K562 (cell line): Measurements from ENCODE around the gene ZC3H18. TPM values are rescaled to one million over a fixed set of nuclear protein-coding genes. Genes with fewer than 3 reads are reported as not detected.

Source experiments
- ATAC-seq: fragments of 200-7000 bp; cut with Tn5 transposase; 3 replicates; pipeline ENCODE4 v1.9.1; 2020; ENCODE audit warnings: moderate library complexity
- BruUV-seq: library from RNA; stranded (reverse); fragments of 400-500 nt; replicated peaks from 2 replicates; lab custom pipeline; 2021; lab: Mats Ljungman, UMichigan
- CTCF ChIA-PET: fragments of 300-600 bp; formaldehyde crosslinking; extraction: SDS; loops from one replicate; lab custom pipeline; 2021; ENCODE audit warnings: low intra/inter-chr PET ratio; lab: Yijun Ruan, JAX
- POLR2A ChIA-PET: fragments of 300-600, 350-650 bp; sonication (Branson Sonifier 250); formaldehyde crosslinking; extraction: SDS; loops from one replicate; lab custom pipeline; 2021; ENCODE audit warnings: antibody characterized with exemption, inconsistent platforms; lab: Yijun Ruan, JAX
- DNase-seq, 4 experiments: peaks; one replicate each; pipeline versions ENCODE4 v3.0.0 to v3.0.0-alpha.2; 2011 to 2018; ENCODE audit warnings: low spot score in 3 of 4, mixed read lengths in 3 of 4; ENCODE audit errors: extremely low read depth in 1 of 4
- FAIRE-seq: peaks from 2 replicates; lab custom pipeline; 2011; peaks lifted over from hg19 to GRCh38; lab: Jason Lieb, UNC
- H2AFZ ChIP-seq: 2 replicates; pipeline ENCODE4 v1.6.0; 2011; ENCODE audit warnings: low read depth, low read length, control low read depth, inconsistent platforms
- H3K27ac ChIP-seq: fragments of 200-600 bp; 3 replicates; pipeline ENCODE4 v1.8.0; 2011; ENCODE audit warnings: low read depth, mild to moderate bottlenecking, control low read depth, inconsistent platforms, low read length, moderate library complexity, mixed read lengths; ENCODE audit errors: extremely low read depth
- H3K27me3 ChIP-seq, 2 experiments: fragments of 300-600 bp in 1 of 2; 2 replicates in 1 of 2; 3 replicates in 1 of 2; pipeline versions ENCODE4 v1.6.0 to v1.8.0; 2011; ENCODE audit warnings: inconsistent platforms in 2 of 2, low read length in 2 of 2, mild to moderate bottlenecking in 1 of 2, mixed read lengths in 1 of 2, moderate library complexity in 1 of 2; ENCODE audit not compliant: control insufficient read depth in 2 of 2, insufficient read depth in 2 of 2
- H3K36me3 ChIP-seq: fragments of 300-600 bp; 3 replicates; pipeline ENCODE4 v1.8.0; 2011; ENCODE audit warnings: mild to moderate bottlenecking, low read length, inconsistent platforms; ENCODE audit not compliant: control insufficient read depth, insufficient read depth
- H3K4me1 ChIP-seq, 2 experiments: fragments of 200-600 bp in 1 of 2; replicated peaks in 1 of 2; 2 replicates in 1 of 2; 3 replicates in 1 of 2; pipeline versions ENCODE4 v1.5.1 to v1.8.0; 2011; ENCODE audit warnings: inconsistent platforms in 2 of 2, low read length in 2 of 2, mild to moderate bottlenecking in 1 of 2, mixed read lengths in 1 of 2, moderate library complexity in 1 of 2; ENCODE audit not compliant: control insufficient read depth in 2 of 2, insufficient read depth in 2 of 2
- H3K4me2 ChIP-seq: 2 replicates; pipeline ENCODE4 v1.6.1; 2011; ENCODE audit warnings: low read length, control low read depth, inconsistent platforms, mixed read lengths; ENCODE audit not compliant: insufficient read depth
- H3K4me3 ChIP-seq: fragments of 200-600 bp; sonication (generic), shearing (Covaris generic); 2 replicates; pipeline ENCODE4 v1.5.1; 2016; ENCODE audit warnings: control low read depth, inconsistent platforms
- H3K79me2 ChIP-seq: fragments of 200-600 bp; 3 replicates; pipeline ENCODE4 v1.8.0; 2011; ENCODE audit warnings: low read length, inconsistent platforms; ENCODE audit not compliant: control insufficient read depth, insufficient read depth
- H3K9ac ChIP-seq, 2 experiments: 2 replicates each; pipeline versions ENCODE4 v1.6.0 to v1.6.1; 2011; ENCODE audit warnings: low read depth in 2 of 2, low read length in 2 of 2, control low read depth in 1 of 2, inconsistent platforms in 1 of 2, mild to moderate bottlenecking in 1 of 2, mixed read lengths in 1 of 2; ENCODE audit not compliant: insufficient read depth in 1 of 2
- H3K9me1 ChIP-seq: one replicate; pipeline ENCODE4 v1.6.0; 2011; ENCODE audit warnings: inconsistent platforms, mild to moderate bottlenecking, low read length, moderate library complexity; ENCODE audit not compliant: control insufficient read depth, insufficient read depth
- H3K9me3 ChIP-seq: replicated peaks from 2 replicates; pipeline ENCODE4 v1.5.1; 2011; ENCODE audit warnings: low read depth, low read length, inconsistent platforms; ENCODE audit not compliant: control insufficient read depth, insufficient read depth
- H4K20me1 ChIP-seq: replicated peaks from 2 replicates; pipeline ENCODE4 v1.6.1; 2011; ENCODE audit warnings: low read length, inconsistent platforms, mixed read lengths; ENCODE audit not compliant: control insufficient read depth, insufficient read depth
- COPS2 ChIP-seq: fragments of 450-650 bp; conservative IDR thresholded peaks from 2 replicates; pipeline ENCODE4 v1.6.1; 2016; ENCODE audit warnings: mild to moderate bottlenecking, moderate library complexity
- E2F3 ChIP-seq: fragments of 250-450 bp; sonication (Bioruptor Pico); IDR thresholded peaks from 2 replicates; pipeline ENCODE4 v1.4.0; 2020; ENCODE audit warnings: mild to moderate bottlenecking
- FOS ChIP-seq: IDR thresholded peaks from 3 replicates; pipeline ENCODE4 v1.6.1; 2011; ENCODE audit not compliant: insufficient read length; ENCODE audit errors: extremely low read depth
- LEF1 ChIP-seq: fragments of 450-650 bp; IDR thresholded peaks from 2 replicates; pipeline ENCODE4 v1.6.1; 2016; ENCODE audit warnings: mild to moderate bottlenecking
- RBM22 ChIP-seq: fragments of 200-400 bp; formaldehyde crosslinking; IDR thresholded peaks from 2 replicates; pipeline ENCODE4 v1.6.1; 2018; ENCODE audit warnings: low read length, low read depth; ENCODE audit not compliant: poor library complexity, severe bottlenecking
- SMARCA4 ChIP-seq: fragments of 450-650 bp; IDR thresholded peaks from 2 replicates; pipeline ENCODE4 v1.6.1; 2016
- ZBTB49 ChIP-seq: sonication (generic); formaldehyde crosslinking; IDR thresholded peaks from 2 replicates; pipeline ENCODE4 v1.8.0; 2022; ENCODE audit warnings: missing genetic modification reagents, mild to moderate bottlenecking, borderline replicate concordance
- ZNF75A ChIP-seq: fragments of 450-650 bp; formaldehyde crosslinking; IDR thresholded peaks from 2 replicates; pipeline ENCODE4 v1.4.0; 2020; ENCODE audit warnings: mild to moderate bottlenecking
- WGBS: fragments of 100-300 bp; shearing (Covaris generic); methylation state at CpG from one replicate; pipeline ENCODE4 v1.1.6; 2016; ENCODE audit warnings: low coverage, mixed read lengths; ENCODE audit not compliant: insufficient coverage; ENCODE audit errors: missing lambda C conversion rate; 5-methylcytosine and 5-hydroxymethylcytosine counted together
- in situ Hi-C: fragments of 300-500 bp; cut with MboI; formaldehyde crosslinking; loops from 4 replicates; pipeline ENCODE4 v1.15.0; 2018; ENCODE audit warnings: inconsistent platforms, mixed read lengths
- intact Hi-C: fragments of 100-400 bp; cut with micrococcal nuclease; formaldehyde crosslinking; loops from 2 replicates; pipeline ENCODE4 v1.14.2; 2022
- polyA plus RNA-seq, 8 experiments: library from polyadenylated mRNA; depleted of rRNA in 4 of 8; stranded (reverse) in 5 of 8; unstranded in 3 of 8; fragments of >200 nt; fragmentation: Nextera tagmentation in 2 of 8; fragmentation: Illumina TruSeq in 1 of 8; extraction: Ambion mirVana in 2 of 8; extraction: Trizol in 1 of 8; gene quantifications; 2 replicates each; pipeline versions ENCODE4 v1.2.1 to v1.2.3, GENCODE V29; 2011 to 2014; ENCODE audit warnings: inconsistent platforms in 1 of 8, missing spikeins in 1 of 8
- total RNA-seq, 7 experiments: library from RNA; depleted of rRNA in 6 of 7; stranded (reverse); fragments of >200 nt in 6 of 7; fragmentation: Illumina TruSeq in 2 of 7; extraction: Trizol in 2 of 7; gene quantifications; 2 replicates each; pipeline versions ENCODE4 v1.2.1 to v1.2.3, GENCODE V29; 2011 to 2021; ENCODE audit warnings: low replicate concordance in 1 of 7

Gene ZC3H18
- total and polyA plus RNA-seq, 9 of the 15 experiments (the other 6 are each of a cell fraction or from before 2014, with no cell fraction given), result 1.7 to 88.7 (median 26.9) TPM

GRCh38 chr16:88622866-88623265 lies 52.7 kb downstream of the ZC3H18 start:
- TF ChIP-seq ZBTB49 (CRISPR knock-in tag), result no peak
- TF ChIP-seq FOS, result no peak
- no peak for TF ChIP-seq SMARCA4
- TF ChIP-seq E2F3 (CRISPR knock-in tag), result no peak
- no peak for TF ChIP-seq ZNF75A
- TF ChIP-seq RBM22, result peak; percentile 22
- no peak for TF ChIP-seq LEF1
- no peak for TF ChIP-seq COPS2
- no peak overlapping the region for H3K4me3 ChIP-seq
- H2AFZ ChIP-seq, result no peak overlapping the region
- DNase-seq (no peak), ATAC-seq (no peak), FAIRE-seq (no peak)
- intact Hi-C loops (no loop called here), in situ Hi-C loops (no loop called here)
- no peak overlapping the region for H3K4me2 ChIP-seq
- 95% methylated on average over 26 of the region's 29 CpGs for WGBS
- peaks cover 91% of the 10 kb centered on the region for H3K36me3 ChIP-seq
- no peak overlapping the region; a peak in 1 of 4 replicates for H3K9ac ChIP-seq
- peaks cover 25% of the 10 kb centered on the region for H3K79me2 ChIP-seq
- no peaks in the 10 kb centered on the region for H3K27me3 ChIP-seq
- POLR2A ChIA-PET, result interaction anchor here (0.6 kb wide), 3 partner anchors 8 to 87 kb away, joined by 3 read pairs; no protein-coding TSS in a partner anchor
- CTCF ChIA-PET, result no interaction called here
- peaks cover under 1% of the 10 kb centered on the region; the same call in 1 of the 2 replicates for H4K20me1 ChIP-seq
- H3K9me3 ChIP-seq, result no peaks in the 10 kb centered on the region
- H3K9me1 ChIP-seq, result peaks cover 4% of the 10 kb centered on the region
- no TSS peak for BruUV-seq
- H3K4me1 ChIP-seq, result peaks cover 10 to 40% of the 10 kb centered on the region in 2 experiments; a peak in 4 of 5 replicates
- H3K27ac ChIP-seq, result no peak overlapping the region
